GM12892 (cell line): ENCODE measurements around the gene GAS6.

ENCODE experiments used
- DNase-seq: peaks from one replicate; pipeline ENCODE4 v3.0.0; 2011; ENCODE audit not compliant: insufficient read length
- FAIRE-seq: peaks from 2 replicates; lab custom pipeline; 2011; peaks lifted over from hg19 to GRCh38; lab: Jason Lieb, UNC
- POLR2A ChIP-seq: IDR thresholded peaks from 2 replicates; pipeline ENCODE4 v1.6.1; 2011; ENCODE audit warnings: low read depth, low read length, control low read depth
- POLR2AphosphoS5 ChIP-seq: IDR thresholded peaks from 2 replicates; pipeline ENCODE4 v1.6.1; 2011; ENCODE audit warnings: low read depth, low read length, control low read depth
- TAF1 ChIP-seq: IDR thresholded peaks from 2 replicates; pipeline ENCODE4 v1.6.1; 2011; ENCODE audit warnings: low read depth, mild to moderate bottlenecking, control low read depth, low read length, borderline replicate concordance

Gene GAS6

GRCh38 chr13:113884821-113885220, 20.9 kb upstream of the GAS6 start:
- TF ChIP-seq POLR2AphosphoS5 (no peak), TAF1 (no peak), POLR2A (no peak)
- FAIRE-seq (no peak), DNase-seq (no peak)

- no peak for FAIRE-seq
- TF ChIP-seq POLR2A, result no peak
- no peak for TF ChIP-seq TAF1
- no peak for TF ChIP-seq POLR2AphosphoS5
- no peak for DNase-seq
Measured at GRCh38 chr13:113883921-113884804, 20.3 kb upstream of the GAS6 start.

- no peak for DNase-seq
- TF ChIP-seq TAF1 (no peak), POLR2AphosphoS5 (no peak), POLR2A (no peak)
- no peak for FAIRE-seq
Measured at GRCh38 chr13:113883314-113883811, 19.5 kb upstream of the GAS6 start.

GRCh38 chr13:113882716-113883115, 18.8 kb upstream of the GAS6 start:
- DNase-seq (no peak), FAIRE-seq (no peak)
- TF ChIP-seq POLR2A (no peak), TAF1 (no peak), POLR2AphosphoS5 (no peak)

GRCh38 chr13:113882267-113882630, 18.4 kb upstream of the GAS6 start:
- TF ChIP-seq POLR2AphosphoS5, result no peak
- TF ChIP-seq POLR2A, result no peak
- no peak for TF ChIP-seq TAF1
- no peak for DNase-seq
- FAIRE-seq, result no peak

GRCh38 chr13:113881614-113882266, 17.9 kb upstream of the GAS6 start:
- TF ChIP-seq POLR2A (no peak), TAF1 (no peak), POLR2AphosphoS5 (no peak)
- no peak for DNase-seq
- no peak for FAIRE-seq

GRCh38 chr13:113880651-113881611, 17.1 kb upstream of the GAS6 start:
- no peak for TF ChIP-seq TAF1
- FAIRE-seq (no peak), DNase-seq (no peak)

GRCh38 chr13:113879494-113880360, 15.9 kb upstream of the GAS6 start:
- TF ChIP-seq POLR2AphosphoS5 (no peak), POLR2A (no peak), TAF1 (no peak)
- DNase-seq (no peak), FAIRE-seq (no peak)

- no peak for DNase-seq
- no peak for FAIRE-seq
- no peak for TF ChIP-seq TAF1
- no peak for TF ChIP-seq POLR2AphosphoS5
- no peak for TF ChIP-seq POLR2A
Measured at GRCh38 chr13:113879017-113879416, 15.1 kb upstream of the GAS6 start.

GRCh38 chr13:113877149-113877990, 13.5 kb upstream of the GAS6 start:
- no peak for DNase-seq
- TF ChIP-seq TAF1, result no peak
- TF ChIP-seq POLR2A, result no peak
- TF ChIP-seq POLR2AphosphoS5, result no peak
- FAIRE-seq, result no peak

- no peak for FAIRE-seq
- DNase-seq, result no peak
- TF ChIP-seq TAF1, result no peak
- TF ChIP-seq POLR2AphosphoS5, result no peak
- no peak for TF ChIP-seq POLR2A
Measured at GRCh38 chr13:113876346-113877148, 12.7 kb upstream of the GAS6 start.
